Colonic mucosa (tissue), 4 donors: Measurements from ENCODE around the gene FBXO8. TPM values are rescaled to one million over a fixed set of nuclear protein-coding genes. Genes with fewer than 3 reads are reported as not detected.

ENCODE experiments used
- DNase-seq: peaks from one replicate; pipeline ENCODE4 v3.0.0-alpha.2; 2020
- H3K27ac ChIP-seq: fragments of 200-600 bp; one replicate; pipeline ENCODE4 v1.8.0; 2021
- H3K27me3 ChIP-seq: fragments of 200-600 bp; one replicate; pipeline ENCODE4 v1.8.0; 2021
- H3K36me3 ChIP-seq: fragments of 200-600 bp; one replicate; pipeline ENCODE4 v1.8.0; 2021
- H3K4me1 ChIP-seq: fragments of 200-600 bp; one replicate; pipeline ENCODE4 v1.8.0; 2021; ENCODE audit warnings: mild to moderate bottlenecking
- H3K4me3 ChIP-seq: fragments of 200-600 bp; one replicate; pipeline ENCODE4 v1.8.0; 2021
- H3K9ac ChIP-seq, 2 donors: one replicate each; pipeline ENCODE4 v1.7.0; 2013; ENCODE audit warnings: control low read depth in 2 of 2, low read depth in 2 of 2, low read length in 2 of 2
- H3K9me3 ChIP-seq: fragments of 200-600 bp; one replicate; pipeline ENCODE4 v1.8.0; 2021
- CTCF ChIP-seq: fragments of 200-600 bp; IDR thresholded peaks from one replicate; pipeline ENCODE4 v1.8.0; 2022; ENCODE audit warnings: antibody characterized with exemption, mild to moderate bottlenecking
- intact Hi-C: fragments of 100-400 bp; cut with DNase I; formaldehyde crosslinking; loops from one replicate; pipeline ENCODE4 v1.14.1; 2022
- total RNA-seq, 2 donors: library from RNA; stranded (reverse); fragmentation: NEBNext Ultra II Directional in 1 of 2; extraction: Animal tissue kit (Norgen Biotek cat#: 25700) in 1 of 2; gene quantifications; one replicate each; pipeline ENCODE4 v1.2.1, GENCODE V29; 2021
- donor health status: healthy.
- donor health status: DM: no; HTN: no; CAD: no.
- donor health status: DM: no; HTN: no; CAD: no.

The FBXO8 gene
- total RNA-seq, 2 donors from 2014 or later: 22.2 to 35.1 TPM

DNA sequence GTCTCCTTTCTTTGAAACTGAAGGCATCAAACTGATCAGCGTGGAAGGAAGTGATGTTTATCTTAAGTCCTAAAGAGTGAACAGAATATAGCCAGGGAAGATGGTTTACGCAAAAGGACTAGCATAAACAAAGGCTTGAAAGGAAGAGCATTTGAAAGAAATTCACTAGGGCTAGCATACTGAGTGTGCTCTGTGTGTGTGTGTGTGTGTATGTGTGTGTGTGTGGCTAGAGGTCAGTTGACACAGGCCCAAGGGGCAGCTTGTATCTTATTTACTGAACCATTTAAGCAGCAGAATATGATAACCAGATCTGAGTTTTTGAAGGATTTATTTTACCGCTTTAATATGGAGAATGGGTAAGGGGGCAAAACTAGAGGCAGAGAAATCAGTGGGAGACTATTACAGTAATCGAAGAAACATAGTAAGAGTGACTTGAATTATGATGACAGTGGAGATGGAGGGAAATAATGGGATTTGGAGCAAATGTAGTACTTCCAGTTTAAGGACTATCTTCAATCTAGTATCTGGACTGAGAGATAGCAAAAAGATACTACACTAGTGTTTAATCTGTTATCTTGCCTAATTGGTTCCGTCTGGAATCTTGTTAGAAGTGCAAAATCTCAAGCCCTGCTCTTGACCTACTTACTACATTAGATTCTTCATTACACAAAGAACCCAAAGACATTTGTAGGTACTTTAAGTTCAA is 37.2 kb upstream of the FBXO8 start:
- intact Hi-C loops: no loop called here
- DNase-seq: no peak

DNA sequence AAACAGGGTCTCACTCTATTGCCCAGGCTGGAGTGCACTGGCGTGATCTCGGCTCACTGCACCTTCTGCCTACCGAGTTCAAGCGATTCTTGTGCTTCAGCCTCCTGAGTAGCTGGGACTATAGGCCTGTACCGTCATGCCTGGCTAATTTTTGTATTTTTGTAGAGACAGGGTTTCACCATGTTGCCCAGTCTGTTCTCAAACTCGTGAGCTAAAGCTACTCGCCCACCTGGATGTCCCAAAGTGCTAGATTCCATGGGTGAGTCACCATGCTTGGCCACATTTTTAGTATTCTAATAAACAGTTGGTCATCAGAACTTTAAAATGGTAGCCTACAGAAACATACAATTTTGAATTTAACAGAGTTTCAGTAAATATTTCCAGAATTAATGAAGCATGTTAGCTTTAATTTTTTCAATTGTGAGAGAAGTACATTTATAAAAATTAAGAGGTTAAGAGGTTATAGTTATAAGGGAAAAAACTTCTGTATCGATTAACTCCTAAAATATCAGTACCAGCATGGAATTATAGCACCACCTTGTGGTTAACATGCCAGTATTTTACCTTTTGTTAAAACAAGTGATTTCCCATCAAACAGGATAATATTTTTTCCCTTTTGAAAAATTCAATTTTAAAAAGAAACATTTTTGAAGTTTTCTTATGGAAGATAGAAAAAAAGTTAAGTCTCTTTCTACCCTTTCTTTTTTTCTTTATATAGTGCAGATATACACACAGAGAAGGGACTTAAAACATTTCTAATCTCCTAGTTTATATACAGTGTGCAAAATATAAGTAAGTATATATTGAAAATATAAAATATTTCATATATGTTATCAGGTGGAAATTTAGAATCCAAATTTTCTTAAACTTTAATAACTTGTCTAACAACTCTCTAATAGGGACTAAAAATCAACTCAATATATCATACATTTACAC is 35.6 kb upstream of the FBXO8 start:
- DNase-seq: no peak
- Histone ChIP-seq H3K4me1 (no peaks in the 10 kb centered on the region), H3K27me3 (no peaks in the 10 kb centered on the region), H3K27ac (no peak overlapping the region), H3K9me3 (no peaks in the 10 kb centered on the region), H3K9ac (no peak overlapping the region), H3K4me3 (no peak overlapping the region), H3K36me3 (no peaks in the 10 kb centered on the region)
- intact Hi-C loops: loop anchor here (2.0 kb wide), 1 partner anchor 98 kb away; no protein-coding TSS in a partner anchor
- TF ChIP-seq CTCF: peak; percentile 62

More for the DNA sequence above, 37.2 kb upstream of the FBXO8 start:
- no peak for TF ChIP-seq CTCF
- no peak overlapping the region for H3K27ac ChIP-seq
- H3K4me1 ChIP-seq: no peaks in the 10 kb centered on the region
- no peaks in the 10 kb centered on the region for H3K36me3 ChIP-seq
- no peaks in the 10 kb centered on the region for H3K27me3 ChIP-seq
- no peak overlapping the region for H3K9ac ChIP-seq
- no peaks in the 10 kb centered on the region for H3K9me3 ChIP-seq
- H3K4me3 ChIP-seq: no peak overlapping the region

DNA sequence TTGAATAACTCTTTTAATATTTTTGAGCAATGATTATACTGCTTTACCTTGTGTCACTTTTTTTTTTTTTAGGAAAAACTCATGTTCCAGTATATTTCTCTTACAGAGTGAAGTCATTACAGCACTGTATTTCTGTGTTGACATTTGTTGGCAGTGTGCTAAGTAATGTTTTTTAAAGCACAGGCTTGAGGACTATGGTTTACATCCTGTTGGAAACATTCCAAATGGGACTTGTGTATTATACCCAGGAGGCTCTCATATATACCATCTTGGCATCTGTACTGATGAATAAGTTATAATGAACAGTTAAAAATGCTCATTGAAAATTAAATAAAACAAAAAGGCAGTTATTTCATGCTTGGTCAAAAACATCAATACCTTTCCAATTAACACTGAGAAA is 34.1 kb upstream of the FBXO8 start:
- intact Hi-C loops: no loop called here
- no peak for TF ChIP-seq CTCF
- DNase-seq: no peak
- H3K27me3 ChIP-seq: no peaks in the 10 kb centered on the region
- H3K4me1 ChIP-seq: no peaks in the 10 kb centered on the region
- no peaks in the 10 kb centered on the region for H3K9me3 ChIP-seq
- H3K4me3 ChIP-seq: no peak overlapping the region
- H3K27ac ChIP-seq: no peak overlapping the region
- no peaks in the 10 kb centered on the region for H3K36me3 ChIP-seq
- H3K9ac ChIP-seq: no peak overlapping the region

- H3K27me3 ChIP-seq: no peaks in the 10 kb centered on the region
- DNase-seq: no peak
- H3K27ac ChIP-seq: no peak overlapping the region
- no peak overlapping the region for H3K4me3 ChIP-seq
- TF ChIP-seq CTCF: no peak
- intact Hi-C loops: no loop called here
- no peaks in the 10 kb centered on the region for H3K4me1 ChIP-seq
- H3K9ac ChIP-seq: no peak overlapping the region
- H3K9me3 ChIP-seq: no peaks in the 10 kb centered on the region
- no peaks in the 10 kb centered on the region for H3K36me3 ChIP-seq
These were observed 33.5 kb upstream of the FBXO8 start for GRCh38 chr4:174316954-174317353.

DNA sequence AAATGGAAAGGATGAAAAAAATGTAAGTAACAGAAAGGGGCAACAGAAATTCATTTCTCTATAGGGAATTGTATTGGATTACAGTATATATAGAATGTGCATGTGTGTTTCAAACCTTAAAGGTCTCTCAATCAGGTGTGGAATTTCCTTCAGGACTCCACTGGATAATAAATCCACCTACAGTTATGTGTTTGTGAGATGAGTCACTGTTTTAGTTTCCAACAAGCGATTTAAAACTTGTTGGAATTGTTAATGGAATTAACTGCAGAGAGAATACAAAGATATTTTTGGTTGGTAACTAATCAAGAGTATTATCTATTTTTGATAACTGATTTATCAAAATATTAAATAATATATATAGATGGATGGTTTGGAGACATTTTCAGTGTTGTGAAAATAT is 33.1 kb upstream of the FBXO8 start:
- TF ChIP-seq CTCF: no peak
- Histone ChIP-seq H3K27me3 (no peaks in the 10 kb centered on the region), H3K9me3 (no peaks in the 10 kb centered on the region), H3K36me3 (peaks cover 4% of the 10 kb centered on the region), H3K9ac (no peak overlapping the region), H3K4me1 (no peaks in the 10 kb centered on the region), H3K27ac (no peak overlapping the region), H3K4me3 (no peak overlapping the region)
- intact Hi-C loops: no loop called here
- no peak for DNase-seq
